Stimulated activated naive B cell treated with anti-CD40 and anti-IgM and Interleukin-4, amounts not matched to agents 10 μg/mL and 1 μg/mL and 100 μg/mL, for 72 hours (primary cell): ENCODE results near the gene SIM1.

Experiments used
- ATAC-seq, 2 donors: fragments of 150-1000 bp; cut with Tn5 transposase; replicated peaks; 2 replicates each; pipeline ENCODE4 v1.10.0; 2021; ENCODE audit warnings: moderate library complexity in 1 of 2
- DNase-seq: peaks from one replicate; pipeline ENCODE4 v3.0.0; 2021
- H3K27ac Mint-ChIP-seq: one replicate; pipeline ENCODE4 v1.8.0; 2022; ENCODE audit warnings: mild to moderate bottlenecking, mixed read lengths
- H3K27me3 Mint-ChIP-seq, 2 donors: one replicate each; pipeline ENCODE4 v1.8.0; 2022; ENCODE audit warnings: mixed read lengths in 2 of 2
- H3K36me3 Mint-ChIP-seq, 2 donors: one replicate each; pipeline ENCODE4 v1.8.0; 2022; ENCODE audit warnings: mixed read lengths in 2 of 2, mild to moderate bottlenecking in 1 of 2
- H3K4me1 Mint-ChIP-seq, 2 donors: one replicate each; pipeline ENCODE4 v1.8.0; 2022; ENCODE audit warnings: mixed read lengths in 2 of 2, mild to moderate bottlenecking in 1 of 2
- H3K4me3 Mint-ChIP-seq, 2 donors: one replicate each; pipeline ENCODE4 v1.8.0; 2022; ENCODE audit warnings: mild to moderate bottlenecking in 2 of 2, mixed read lengths in 2 of 2, moderate library complexity in 1 of 2
- H3K9me3 Mint-ChIP-seq, 2 donors: one replicate each; pipeline ENCODE4 v1.8.0; 2022; ENCODE audit warnings: mixed read lengths in 2 of 2, mild to moderate bottlenecking in 1 of 2

The SIM1 gene

GRCh38 chr6:100482698-100483097 lies 18.0 kb upstream of the SIM1 start:
- Mint-ChIP-seq H3K9me3 (no peaks in the 10 kb centered on the region), H3K4me1 (no peaks in the 10 kb centered on the region)

GRCh38 chr6:100479179-100480035 lies 14.7 kb upstream of the SIM1 start:
- ATAC-seq (peak; percentile 42 to 60), DNase-seq (no peak)
- H3K4me1 Mint-ChIP-seq, result no peaks in the 10 kb centered on the region
- H3K27me3 Mint-ChIP-seq, result peaks cover 18 to 39% of the 10 kb centered on the region in 2 donors
- no peaks in the 10 kb centered on the region for H3K9me3 Mint-ChIP-seq
- no peaks in the 10 kb centered on the region for H3K36me3 Mint-ChIP-seq
- no peak overlapping the region for H3K27ac Mint-ChIP-seq
- no peak overlapping the region for H3K4me3 Mint-ChIP-seq

More at GRCh38 chr6:100482698-100483097, 18.0 kb upstream of the SIM1 start:
- Mint-ChIP-seq H3K4me3 (no peak overlapping the region), H3K36me3 (no peaks in the 10 kb centered on the region), H3K27me3 (peaks cover 21 to 30% of the 10 kb centered on the region in 2 donors), H3K27ac (no peak overlapping the region)
- DNase-seq (no peak), ATAC-seq (peak in 1 of 2 donors; percentile 25)

GRCh38 chr6:100475554-100476320 lies 11.0 kb upstream of the SIM1 start:
- Mint-ChIP-seq H3K9me3 (no peaks in the 10 kb centered on the region), H3K4me3 (no peak overlapping the region), H3K36me3 (no peaks in the 10 kb centered on the region), H3K27ac (no peak overlapping the region), H3K27me3 (peaks cover 28 to 54% of the 10 kb centered on the region in 2 donors), H3K4me1 (peaks cover 0 to 1% of the 10 kb centered on the region in 2 donors)
- DNase-seq (no peak), ATAC-seq (no peak)

- Mint-ChIP-seq H3K4me1 (peaks cover 0 to 1% of the 10 kb centered on the region in 2 donors), H3K9me3 (no peaks in the 10 kb centered on the region), H3K4me3 (no peak overlapping the region), H3K27ac (no peak overlapping the region), H3K36me3 (no peaks in the 10 kb centered on the region), H3K27me3 (peaks cover 41 to 76% of the 10 kb centered on the region in 2 donors)
- ATAC-seq (no peak), DNase-seq (no peak)
Observed at GRCh38 chr6:100473182-100473581, 8.5 kb upstream of the SIM1 start.

GRCh38 chr6:100472674-100473073 lies 8.0 kb upstream of the SIM1 start:
- DNase-seq (no peak), ATAC-seq (peak; percentile 63 to 75)
- Mint-ChIP-seq H3K4me3 (no peak overlapping the region), H3K27me3 (peaks cover 46 to 77% of the 10 kb centered on the region in 2 donors), H3K9me3 (peaks cover 0 to 2% of the 10 kb centered on the region in 2 donors), H3K27ac (no peak overlapping the region), H3K4me1 (peaks cover 0 to 1% of the 10 kb centered on the region in 2 donors), H3K36me3 (peaks cover 0 to 4% of the 10 kb centered on the region in 2 donors)

- DNase-seq (no peak), ATAC-seq (no peak)
- Mint-ChIP-seq H3K36me3 (peaks cover 2 to 11% of the 10 kb centered on the region in 2 donors), H3K4me3 (no peak overlapping the region), H3K9me3 (peaks cover 0 to 7% of the 10 kb centered on the region in 2 donors), H3K27ac (no peak overlapping the region), H3K4me1 (peaks cover 5 to 14% of the 10 kb centered on the region in 2 donors), H3K27me3 (peaks cover 60 to 79% of the 10 kb centered on the region in 2 donors)
Observed at GRCh38 chr6:100470422-100471120, 5.8 kb upstream of the SIM1 start.

- Mint-ChIP-seq H3K4me1 (peaks cover 5 to 25% of the 10 kb centered on the region in 2 donors), H3K4me3 (no peak overlapping the region), H3K9me3 (peaks cover 0 to 7% of the 10 kb centered on the region in 2 donors), H3K27me3 (peaks cover 71 to 90% of the 10 kb centered on the region in 2 donors), H3K36me3 (peaks cover 2 to 11% of the 10 kb centered on the region in 2 donors), H3K27ac (no peak overlapping the region)
- ATAC-seq (no peak), DNase-seq (no peak)
Observed at GRCh38 chr6:100469101-100469859, 4.6 kb upstream of the SIM1 start.

- Mint-ChIP-seq H3K4me3 (no peak overlapping the region), H3K27me3 (peaks cover 76 to 90% of the 10 kb centered on the region in 2 donors), H3K36me3 (peaks cover 2 to 11% of the 10 kb centered on the region in 2 donors), H3K4me1 (peaks cover 5 to 25% of the 10 kb centered on the region in 2 donors), H3K9me3 (peaks cover 0 to 7% of the 10 kb centered on the region in 2 donors), H3K27ac (peak overlapping the region; percentile 22)
- no peak for ATAC-seq
- no peak for DNase-seq
Observed at GRCh38 chr6:100468016-100468622, 3.4 kb upstream of the SIM1 start.

- peak overlapping the region; percentile 83 for H3K27ac Mint-ChIP-seq
- no peak overlapping the region for H3K4me3 Mint-ChIP-seq
- H3K9me3 Mint-ChIP-seq, result peaks cover 0 to 7% of the 10 kb centered on the region in 2 donors
- no peak for DNase-seq
- H3K27me3 Mint-ChIP-seq, result peaks cover 77 to 91% of the 10 kb centered on the region in 2 donors
- peaks cover 3 to 25% of the 10 kb centered on the region in 2 donors for H3K4me1 Mint-ChIP-seq
- H3K36me3 Mint-ChIP-seq, result peaks cover 2 to 11% of the 10 kb centered on the region in 2 donors
- ATAC-seq, result no peak
Observed at GRCh38 chr6:100467129-100468015, 2.7 kb upstream of the SIM1 start.

GRCh38 chr6:100466410-100467128 lies 1.8 kb upstream of the SIM1 start:
- H3K4me1 Mint-ChIP-seq, result peaks cover 3 to 25% of the 10 kb centered on the region in 2 donors
- no peak overlapping the region for H3K4me3 Mint-ChIP-seq
- peak overlapping the region; percentile 83 for H3K27ac Mint-ChIP-seq
- H3K9me3 Mint-ChIP-seq, result peaks cover 0 to 7% of the 10 kb centered on the region in 2 donors
- H3K27me3 Mint-ChIP-seq, result peaks cover 78 to 95% of the 10 kb centered on the region in 2 donors
- no peak for ATAC-seq
- peaks cover 2 to 11% of the 10 kb centered on the region in 2 donors for H3K36me3 Mint-ChIP-seq
- no peak for DNase-seq

- H3K27ac Mint-ChIP-seq, result peak overlapping the region; percentile 68
Observed at GRCh38 chr6:100465701-100466409, 1.1 kb upstream of the SIM1 start.

More at GRCh38 chr6:100465701-100466409, 1.1 kb upstream of the SIM1 start:
- peaks cover 75 to 94% of the 10 kb centered on the region in 2 donors for H3K27me3 Mint-ChIP-seq
- H3K4me1 Mint-ChIP-seq, result peaks cover 3 to 25% of the 10 kb centered on the region in 2 donors
- DNase-seq, result no peak
- ATAC-seq, result no peak
- peaks cover 0 to 7% of the 10 kb centered on the region in 2 donors for H3K9me3 Mint-ChIP-seq
- no peak overlapping the region for H3K4me3 Mint-ChIP-seq
- H3K36me3 Mint-ChIP-seq, result peaks cover 2 to 11% of the 10 kb centered on the region in 2 donors
